NCI-H2196 (cell line): ENCODE results near the gene C6orf141.
"Not testable (repeated sequence)": the region's sequence is repeated elsewhere in the genome, so short reads cannot be mapped to it uniquely, and the experiment has no call there.

Experiments used
- DNase-seq: peaks from one replicate; lab custom pipeline; 2025; ENCODE audit not compliant: unreplicated experiment; lab: John Stamatoyannopoulos, UW

The C6orf141 gene

GRCh38 chr6:49570474-49571079, 20.1 kb downstream of the C6orf141 start:
- DNase-seq: no peak

GRCh38 chr6:49576618-49577017, 26.1 kb downstream of the C6orf141 start:
- DNase-seq: no peak

GRCh38 chr6:49579649-49580048, 29.2 kb downstream of the C6orf141 start:
- no peak for DNase-seq

- DNase-seq: no peak
Observed at GRCh38 chr6:49582529-49582928, 32.1 kb downstream of the C6orf141 start.

- not testable (repeated sequence) for DNase-seq
Observed at GRCh38 chr6:49587262-49587661, 36.8 kb downstream of the C6orf141 start.
